ENCODE measurements around the gene GPR146.

The GPR146 gene

GRCh38 chr7:1052031-1052818 lies 7.9 kb downstream of the GPR146 start:
- H3K36me3 ChIP-seq (ENCODE audit: insufficient read depth, low read length): no peaks in the 10 kb centered on the region
- no peak for TF ChIP-seq EZH2 (IDR thresholded peaks at IDR 0.05)
- no peak for TF ChIP-seq POLR2AphosphoS5 (IDR thresholded peaks at IDR 0.05; ENCODE audit: borderline replicate concordance, low read depth, low read length)
- TF ChIP-seq FOXP2 (optimal IDR thresholded peaks at IDR 0.05; ENCODE audit: control extremely low read depth, extremely low read length, insufficient read depth): no peak
- H3K27ac ChIP-seq: peak overlapping the region; percentile 36; the same call in 1 of the 2 replicates
- no peak overlapping the region for H3K9ac ChIP-seq (ENCODE audit: insufficient read length)
- no peaks in the 10 kb centered on the region for H3K9me3 ChIP-seq (ENCODE audit: low read depth, low read length)
- no peak for DNase-seq (ENCODE audit: low read depth, low spot score)
- H3K4me3 ChIP-seq: no peak overlapping the region

- no peaks in the 10 kb centered on the region; the same call in 1 of the 2 replicates for H3K36me3 ChIP-seq (ENCODE audit: insufficient read depth, low read length)
- no peak overlapping the region for H3K4me3 ChIP-seq
- TF ChIP-seq POLR2AphosphoS5 (IDR thresholded peaks at IDR 0.05; ENCODE audit: borderline replicate concordance, low read depth, low read length): no peak
- no peak for TF ChIP-seq FOXP2 (optimal IDR thresholded peaks at IDR 0.05; ENCODE audit: control extremely low read depth, extremely low read length, insufficient read depth)
- TF ChIP-seq EZH2 (IDR thresholded peaks at IDR 0.05): no peak
- peak overlapping the region; percentile 6 for H3K9ac ChIP-seq (ENCODE audit: insufficient read length)
- H3K27ac ChIP-seq: peak overlapping the region; percentile 36; the same call in 1 of the 2 replicates
- H3K9me3 ChIP-seq (ENCODE audit: low read depth, low read length): no peaks in the 10 kb centered on the region
- no peak for DNase-seq (ENCODE audit: low read depth, low spot score)
Measured at GRCh38 chr7:1053002-1053411, 8.7 kb downstream of the GPR146 start.

GRCh38 chr7:1053816-1054370 lies 9.5 kb downstream of the GPR146 start:
- no peak overlapping the region for H3K9ac ChIP-seq (ENCODE audit: insufficient read length)
- peak overlapping the region; percentile 46; the same call in 1 of the 2 replicates for H3K27ac ChIP-seq
- H3K4me3 ChIP-seq: no peak overlapping the region

GRCh38 chr7:1054438-1054837 lies 10.1 kb downstream of the GPR146 start:
- Histone ChIP-seq H3K9ac (ENCODE audit: insufficient read length) (no peak overlapping the region), H3K27ac (peak overlapping the region; percentile 33; the same call in 1 of the 2 replicates), H3K36me3 (ENCODE audit: insufficient read depth, low read length) (no peaks in the 10 kb centered on the region; the same call in 1 of the 2 replicates), H3K4me3 (peak overlapping the region; percentile 77), H3K9me3 (ENCODE audit: low read depth, low read length) (no peaks in the 10 kb centered on the region)
- DNase-seq (ENCODE audit: low read depth, low spot score): no peak
- TF ChIP-seq POLR2AphosphoS5 (IDR thresholded peaks at IDR 0.05; ENCODE audit: borderline replicate concordance, low read depth, low read length) (no peak), FOXP2 (optimal IDR thresholded peaks at IDR 0.05; ENCODE audit: control extremely low read depth, extremely low read length, insufficient read depth) (no peak), EZH2 (IDR thresholded peaks at IDR 0.05) (no peak)

More at GRCh38 chr7:1053816-1054370, 9.5 kb downstream of the GPR146 start:
- H3K36me3 ChIP-seq (ENCODE audit: insufficient read depth, low read length): no peaks in the 10 kb centered on the region; the same call in 1 of the 2 replicates
- no peak for TF ChIP-seq EZH2 (IDR thresholded peaks at IDR 0.05)
- TF ChIP-seq POLR2AphosphoS5 (IDR thresholded peaks at IDR 0.05; ENCODE audit: borderline replicate concordance, low read depth, low read length): no peak
- TF ChIP-seq FOXP2 (optimal IDR thresholded peaks at IDR 0.05; ENCODE audit: control extremely low read depth, extremely low read length, insufficient read depth): no peak
- no peak for DNase-seq (ENCODE audit: low read depth, low spot score)
- H3K9me3 ChIP-seq (ENCODE audit: low read depth, low read length): no peaks in the 10 kb centered on the region

GRCh38 chr7:1054861-1055450 lies 10.6 kb downstream of the GPR146 start:
- no peaks in the 10 kb centered on the region for H3K9me3 ChIP-seq (ENCODE audit: low read depth, low read length)
- no peaks in the 10 kb centered on the region; the same call in 1 of the 2 replicates for H3K36me3 ChIP-seq (ENCODE audit: insufficient read depth, low read length)
- DNase-seq (ENCODE audit: low read depth, low spot score): peak; percentile 74
- H3K4me3 ChIP-seq: peak overlapping the region; percentile 77
- TF ChIP-seq POLR2AphosphoS5 (IDR thresholded peaks at IDR 0.05; ENCODE audit: borderline replicate concordance, low read depth, low read length) (0 out of 2 replicates have a peak, but pooled peaks have one; percentile 25), EZH2 (IDR thresholded peaks at IDR 0.05) (no peak), FOXP2 (optimal IDR thresholded peaks at IDR 0.05; ENCODE audit: control extremely low read depth, extremely low read length, insufficient read depth) (peak; percentile 99)
- H3K9ac ChIP-seq (ENCODE audit: insufficient read length): peak overlapping the region; percentile 55
- peak overlapping the region; percentile 33 for H3K27ac ChIP-seq

- no peak overlapping the region for H3K27ac ChIP-seq
Measured at GRCh38 chr7:1055491-1055955, 11.2 kb downstream of the GPR146 start.

GRCh38 chr7:1055956-1056784 lies 11.8 kb downstream of the GPR146 start:
- H3K9me3 ChIP-seq (ENCODE audit: low read depth, low read length): no peaks in the 10 kb centered on the region

More at GRCh38 chr7:1055491-1055955, 11.2 kb downstream of the GPR146 start:
- no peak for DNase-seq (ENCODE audit: low read depth, low spot score)
- Histone ChIP-seq H3K4me3 (peak overlapping the region; percentile 77), H3K9me3 (ENCODE audit: low read depth, low read length) (no peaks in the 10 kb centered on the region), H3K9ac (ENCODE audit: insufficient read length) (peak overlapping the region; percentile 55), H3K36me3 (ENCODE audit: insufficient read depth, low read length) (no peaks in the 10 kb centered on the region; the same call in 1 of the 2 replicates)
- no peak for TF ChIP-seq EZH2 (IDR thresholded peaks at IDR 0.05)
- no peak for TF ChIP-seq FOXP2 (optimal IDR thresholded peaks at IDR 0.05; ENCODE audit: control extremely low read depth, extremely low read length, insufficient read depth)
- TF ChIP-seq POLR2AphosphoS5 (IDR thresholded peaks at IDR 0.05; ENCODE audit: borderline replicate concordance, low read depth, low read length): no peak

More at GRCh38 chr7:1055956-1056784, 11.8 kb downstream of the GPR146 start:
- H3K4me3 ChIP-seq: peak overlapping the region; percentile 77
- no peak for DNase-seq (ENCODE audit: low read depth, low spot score)
- H3K36me3 ChIP-seq (ENCODE audit: insufficient read depth, low read length): no peaks in the 10 kb centered on the region; the same call in 1 of the 2 replicates
- no peak overlapping the region for H3K27ac ChIP-seq
- no peak overlapping the region for H3K9ac ChIP-seq (ENCODE audit: insufficient read length)
- TF ChIP-seq EZH2 (IDR thresholded peaks at IDR 0.05) (no peak), FOXP2 (optimal IDR thresholded peaks at IDR 0.05; ENCODE audit: control extremely low read depth, extremely low read length, insufficient read depth) (no peak), POLR2AphosphoS5 (IDR thresholded peaks at IDR 0.05; ENCODE audit: borderline replicate concordance, low read depth, low read length) (no peak)
